HG02610 (cell line): ENCODE results near the gene FARS2.

Experiments
- ATAC-seq: cut with Tn5 transposase; IDR thresholded peaks from one replicate; pipeline ENCODE4 v1.9.1; 2021; ENCODE audit warnings: mild to moderate bottlenecking, moderate library complexity; ENCODE audit not compliant: unreplicated experiment

FARS2 gene

GRCh38 chr6:5524110-5524509, 262.8 kb downstream of the FARS2 start:
- no peak for ATAC-seq

GRCh38 chr6:5525209-5525608, 263.9 kb downstream of the FARS2 start:
- no peak for ATAC-seq

GRCh38 chr6:5529015-5529414, 267.7 kb downstream of the FARS2 start:
- ATAC-seq: no peak

GRCh38 chr6:5529733-5530132, 268.4 kb downstream of the FARS2 start:
- no peak for ATAC-seq

GRCh38 chr6:5531161-5531560, 269.8 kb downstream of the FARS2 start:
- ATAC-seq: no peak

GRCh38 chr6:5531853-5532375, 270.6 kb downstream of the FARS2 start:
- ATAC-seq: no peak

GRCh38 chr6:5532941-5533340, 271.6 kb downstream of the FARS2 start:
- ATAC-seq: no peak

GRCh38 chr6:5534643-5535042, 273.3 kb downstream of the FARS2 start:
- ATAC-seq: no peak

GRCh38 chr6:5536644-5537043, 275.3 kb downstream of the FARS2 start:
- ATAC-seq: no peak

- no peak for ATAC-seq
These were observed 275.8 kb downstream of the FARS2 start for GRCh38 chr6:5537132-5537531.

- no peak for ATAC-seq
These were observed 276.7 kb downstream of the FARS2 start for GRCh38 chr6:5537967-5538366.

GRCh38 chr6:5540370-5540769, 279.1 kb downstream of the FARS2 start:
- no peak for ATAC-seq

- no peak for ATAC-seq
These were observed 279.7 kb downstream of the FARS2 start for GRCh38 chr6:5541025-5541424.

- no peak for ATAC-seq
These were observed 280.6 kb downstream of the FARS2 start for GRCh38 chr6:5541751-5542432.

GRCh38 chr6:5547556-5547955, 286.2 kb downstream of the FARS2 start:
- no peak for ATAC-seq

GRCh38 chr6:5550631-5551030, 289.3 kb downstream of the FARS2 start:
- no peak for ATAC-seq

- no peak for ATAC-seq
These were observed 290.9 kb downstream of the FARS2 start for GRCh38 chr6:5552243-5552642.

- ATAC-seq: peak; percentile 64
These were observed 292.5 kb downstream of the FARS2 start for GRCh38 chr6:5553767-5554166.

GRCh38 chr6:5554226-5554625, 292.9 kb downstream of the FARS2 start:
- ATAC-seq: no peak

- no peak for ATAC-seq
These were observed 294.7 kb downstream of the FARS2 start for GRCh38 chr6:5556011-5556410.

- no peak for ATAC-seq
These were observed 296.2 kb downstream of the FARS2 start for GRCh38 chr6:5557506-5557905.

GRCh38 chr6:5559651-5560050, 298.3 kb downstream of the FARS2 start:
- no peak for ATAC-seq

GRCh38 chr6:5562277-5562676, 301.0 kb downstream of the FARS2 start:
- no peak for ATAC-seq
